Ascending aorta (tissue), 2 donors: Measurements from ENCODE around the gene HDAC11. TPM values are rescaled to one million over a fixed set of nuclear protein-coding genes. Genes with fewer than 3 reads are reported as not detected.

ENCODE experiments used
- DNase-seq, 2 donors: peaks; one replicate each; pipeline ENCODE4 v3.0.0-alpha.2; 2019; ENCODE audit warnings: low spot score in 2 of 2
- H3K27ac ChIP-seq, 2 donors: fragments of 200-600 bp; sonication (generic); one replicate each; pipeline ENCODE4 v1.5.1; 2016 to 2017; ENCODE audit warnings: mild to moderate bottlenecking in 1 of 2
- H3K27me3 ChIP-seq: fragments of 200-600 bp; sonication (generic); one replicate; pipeline ENCODE4 v1.5.1; 2017
- H3K36me3 ChIP-seq, 2 donors: fragments of 200-600 bp; sonication (generic); one replicate each; pipeline ENCODE4 v1.5.1; 2016
- H3K4me1 ChIP-seq, 2 donors: fragments of 200-600 bp; sonication (generic); one replicate each; pipeline ENCODE4 v1.5.1; 2016 to 2017; ENCODE audit warnings: mild to moderate bottlenecking in 1 of 2
- H3K4me3 ChIP-seq, 2 donors: fragments of 200-600 bp; sonication (generic); one replicate each; pipeline ENCODE4 v1.5.1; 2016 to 2017; ENCODE audit warnings: mild to moderate bottlenecking in 1 of 2
- H3K9me3 ChIP-seq, 2 donors: fragments of 200-600 bp; sonication (generic); one replicate each; pipeline ENCODE4 v1.5.1; 2016
- intact Hi-C: fragments of 100-400 bp; cut with DNase I; formaldehyde crosslinking; loops from one replicate; pipeline ENCODE4 v1.15.1; 2023
- total RNA-seq: library from RNA; depleted of rRNA; stranded (reverse); fragments of >200 nt; gene quantifications from one replicate; pipeline ENCODE4 v1.1.0, GENCODE V29; 2016
- TF ChIP-seq, protein P1 (sequence below), 3 experiments: fragments of 200-600 bp in 2 of 3; fragments of 450-650 bp in 1 of 3; sonication (generic) in 2 of 3; IDR thresholded peaks; one replicate each; pipeline ENCODE4 v1.5.1; 2016 to 2019; ENCODE audit warnings: antibody characterized with exemption in 3 of 3, mild to moderate bottlenecking in 1 of 3, moderate library complexity in 1 of 3

The HDAC11 gene
- total RNA-seq, 1 donor from 2014 or later = 15.8 TPM

DNA sequence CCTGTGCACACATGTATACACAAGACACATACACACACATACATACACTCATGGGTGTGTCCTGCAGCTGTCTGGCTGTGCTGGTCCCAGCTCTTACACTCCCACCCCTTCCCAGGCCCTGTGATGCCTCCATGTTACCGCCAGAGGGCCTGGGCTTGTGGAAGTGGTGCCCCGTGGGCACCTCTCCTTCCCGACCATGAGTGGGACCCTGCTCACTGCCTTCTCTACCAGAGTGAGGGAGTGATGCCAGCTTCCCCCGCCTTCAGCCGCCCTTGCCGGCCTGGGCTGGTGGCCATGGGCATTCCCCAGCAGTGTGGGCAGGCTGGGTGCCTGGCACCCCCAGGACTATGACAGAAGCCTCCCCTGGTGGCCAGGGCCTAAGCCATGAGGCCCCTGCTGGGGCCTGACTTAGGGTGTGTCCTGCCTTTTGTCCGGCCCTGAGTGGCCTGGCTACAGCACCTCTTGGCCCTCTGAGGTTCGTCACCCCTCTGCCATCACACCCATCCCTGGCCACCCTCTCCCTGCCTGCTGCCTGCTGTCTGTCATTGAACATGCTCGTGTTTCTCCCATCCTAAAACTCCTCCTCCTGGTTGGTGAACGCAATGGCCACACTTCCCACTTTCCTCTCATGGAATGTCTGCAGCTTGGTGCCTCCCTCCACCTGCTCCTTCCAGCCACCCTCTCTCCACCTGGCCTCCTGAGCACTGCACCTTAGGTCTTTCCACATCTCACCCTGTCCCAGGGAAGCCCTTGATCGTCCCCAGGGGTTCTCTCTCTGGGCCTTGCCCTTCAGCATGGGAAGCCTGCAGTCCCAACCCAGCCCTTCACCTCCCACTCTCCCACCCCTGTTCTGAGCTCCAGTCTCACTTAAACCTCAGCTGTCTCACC, 14.6 kb downstream of the HDAC11 start:
- no peak for DNase-seq
- H3K27ac ChIP-seq = no peak overlapping the region
- H3K36me3 ChIP-seq = peaks cover 0 to 13% of the 10 kb centered on the region in 2 donors
- intact Hi-C loops = loop anchor here (5.0 kb wide), 1 partner anchor 58 kb away; no protein-coding TSS in a partner anchor
- no peaks in the 10 kb centered on the region for H3K27me3 ChIP-seq
- TF ChIP-seq, protein P1, sequence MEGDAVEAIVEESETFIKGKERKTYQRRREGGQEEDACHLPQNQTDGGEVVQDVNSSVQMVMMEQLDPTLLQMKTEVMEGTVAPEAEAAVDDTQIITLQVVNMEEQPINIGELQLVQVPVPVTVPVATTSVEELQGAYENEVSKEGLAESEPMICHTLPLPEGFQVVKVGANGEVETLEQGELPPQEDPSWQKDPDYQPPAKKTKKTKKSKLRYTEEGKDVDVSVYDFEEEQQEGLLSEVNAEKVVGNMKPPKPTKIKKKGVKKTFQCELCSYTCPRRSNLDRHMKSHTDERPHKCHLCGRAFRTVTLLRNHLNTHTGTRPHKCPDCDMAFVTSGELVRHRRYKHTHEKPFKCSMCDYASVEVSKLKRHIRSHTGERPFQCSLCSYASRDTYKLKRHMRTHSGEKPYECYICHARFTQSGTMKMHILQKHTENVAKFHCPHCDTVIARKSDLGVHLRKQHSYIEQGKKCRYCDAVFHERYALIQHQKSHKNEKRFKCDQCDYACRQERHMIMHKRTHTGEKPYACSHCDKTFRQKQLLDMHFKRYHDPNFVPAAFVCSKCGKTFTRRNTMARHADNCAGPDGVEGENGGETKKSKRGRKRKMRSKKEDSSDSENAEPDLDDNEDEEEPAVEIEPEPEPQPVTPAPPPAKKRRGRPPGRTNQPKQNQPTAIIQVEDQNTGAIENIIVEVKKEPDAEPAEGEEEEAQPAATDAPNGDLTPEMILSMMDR (IDR thresholded peaks at IDR 0.05) = peak; percentile 21 to 51 (median 28)
- no peaks in the 10 kb centered on the region for H3K9me3 ChIP-seq
- no peak overlapping the region for H3K4me3 ChIP-seq
- H3K4me1 ChIP-seq = no peaks in the 10 kb centered on the region

DNA sequence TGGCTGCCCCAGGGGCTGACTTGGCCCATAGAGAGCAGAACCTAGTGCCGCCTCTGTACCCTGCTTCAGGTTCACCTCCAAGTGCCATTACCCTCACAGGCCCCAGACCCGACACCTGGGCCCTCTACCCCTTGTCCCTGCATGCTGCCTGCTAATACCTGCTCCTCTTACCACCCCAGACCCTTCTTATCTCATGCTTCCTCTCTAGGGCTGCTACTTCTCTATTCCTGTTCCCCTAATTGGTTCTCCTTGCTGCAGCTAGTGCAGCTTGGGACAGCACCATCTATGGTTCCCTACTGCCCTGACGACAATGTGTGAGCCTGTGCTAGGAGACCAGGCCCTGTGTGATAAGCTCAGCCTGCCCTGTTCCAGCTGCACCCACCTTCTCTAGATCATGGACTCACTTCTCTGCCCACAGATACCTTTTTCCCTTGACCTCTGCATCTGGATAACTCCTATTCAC, 15.3 kb downstream of the HDAC11 start:
- TF ChIP-seq, protein P1 (IDR thresholded peaks at IDR 0.05) = no peak
- Histone ChIP-seq H3K4me3 (no peak overlapping the region), H3K9me3 (no peaks in the 10 kb centered on the region), H3K27ac (no peak overlapping the region), H3K27me3 (no peaks in the 10 kb centered on the region), H3K36me3 (peaks cover 0 to 10% of the 10 kb centered on the region in 2 donors), H3K4me1 (no peaks in the 10 kb centered on the region)
- intact Hi-C loops = loop anchor here (5.0 kb wide), 1 partner anchor 57 kb away; no protein-coding TSS in a partner anchor
- DNase-seq = no peak

DNA sequence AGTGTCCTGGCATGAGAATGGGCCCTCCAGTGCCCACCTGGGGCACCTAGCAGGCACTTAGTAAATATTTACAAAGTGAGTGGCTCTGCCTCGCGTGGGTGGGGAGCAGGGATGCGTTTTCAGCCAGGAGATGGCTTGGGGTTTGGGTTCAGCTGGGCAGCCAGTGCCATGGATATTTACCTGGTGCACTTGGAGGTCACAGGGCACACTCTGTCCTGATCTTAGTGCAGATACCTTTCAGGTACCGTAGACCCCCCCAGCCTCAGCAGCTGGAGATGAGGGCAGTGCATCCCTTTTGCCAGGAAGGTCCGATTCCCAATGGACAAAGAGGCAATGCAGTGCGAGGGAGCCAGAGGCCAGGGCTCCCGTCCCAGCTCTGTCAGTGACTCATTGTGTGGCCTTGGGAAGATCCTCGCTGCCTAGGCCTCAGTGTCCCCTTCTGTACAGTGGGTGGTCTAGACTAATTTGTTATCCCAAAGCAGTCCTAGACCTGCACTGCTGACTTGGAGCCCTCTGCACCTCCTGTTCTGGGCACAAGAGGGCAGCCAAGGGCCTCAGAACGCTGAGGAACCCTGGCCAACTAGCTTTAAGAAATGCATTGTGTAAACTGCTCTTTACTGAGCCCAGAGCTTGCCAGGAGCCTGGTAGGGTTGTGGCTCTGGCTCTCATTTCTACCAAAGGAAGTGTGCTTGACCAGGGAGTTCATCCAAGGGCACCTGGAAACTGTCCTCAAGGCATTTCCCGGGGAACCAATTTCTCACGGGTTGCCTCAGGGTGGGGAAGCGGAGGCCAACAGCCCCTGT, 16.0 kb downstream of the HDAC11 start:
- Histone ChIP-seq H3K27ac (no peak overlapping the region), H3K9me3 (no peaks in the 10 kb centered on the region), H3K4me3 (no peak overlapping the region), H3K36me3 (peaks cover 0 to 10% of the 10 kb centered on the region in 2 donors), H3K27me3 (no peaks in the 10 kb centered on the region), H3K4me1 (no peaks in the 10 kb centered on the region)
- TF ChIP-seq, protein P1 (IDR thresholded peaks at IDR 0.05) = peak; percentile 86 to 96 (median 89)
- intact Hi-C loops = loop anchor here (1.0 to 5.0 kb wide), 2 partner anchors 56 to 152 kb away; no protein-coding TSS in a partner anchor
- peak in 1 of 2 donors; percentile 89 for DNase-seq

DNA sequence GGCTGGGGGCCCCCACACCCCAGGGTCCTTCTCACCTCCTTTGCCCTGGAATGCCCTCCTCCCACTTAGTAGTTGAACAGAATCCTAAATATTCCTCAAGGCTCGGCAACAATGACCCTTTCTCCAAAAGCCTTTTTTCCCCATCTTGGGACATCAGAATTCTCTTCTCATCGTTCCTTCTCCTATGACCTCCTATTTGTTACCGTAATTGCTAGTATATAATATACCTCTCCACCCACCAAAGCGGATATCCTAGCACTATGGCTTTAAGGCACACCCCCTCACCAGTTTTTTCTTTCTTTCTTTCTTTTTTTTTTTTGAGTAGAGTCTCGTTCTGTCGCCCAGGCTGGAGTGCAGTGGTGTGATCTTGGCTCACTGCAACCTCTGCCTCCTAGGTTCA, 16.8 kb downstream of the HDAC11 start:
- peaks cover 0 to 10% of the 10 kb centered on the region in 2 donors for H3K36me3 ChIP-seq
- intact Hi-C loops = loop anchor here (1.0 to 5.0 kb wide), 2 partner anchors 55 to 151 kb away; no protein-coding TSS in a partner anchor
- no peaks in the 10 kb centered on the region for H3K27me3 ChIP-seq
- no peaks in the 10 kb centered on the region for H3K4me1 ChIP-seq
- no peaks in the 10 kb centered on the region for H3K9me3 ChIP-seq
- TF ChIP-seq, protein P1 (IDR thresholded peaks at IDR 0.05) = no peak
- H3K27ac ChIP-seq = no peak overlapping the region
- no peak overlapping the region for H3K4me3 ChIP-seq
- no peak for DNase-seq

DNA sequence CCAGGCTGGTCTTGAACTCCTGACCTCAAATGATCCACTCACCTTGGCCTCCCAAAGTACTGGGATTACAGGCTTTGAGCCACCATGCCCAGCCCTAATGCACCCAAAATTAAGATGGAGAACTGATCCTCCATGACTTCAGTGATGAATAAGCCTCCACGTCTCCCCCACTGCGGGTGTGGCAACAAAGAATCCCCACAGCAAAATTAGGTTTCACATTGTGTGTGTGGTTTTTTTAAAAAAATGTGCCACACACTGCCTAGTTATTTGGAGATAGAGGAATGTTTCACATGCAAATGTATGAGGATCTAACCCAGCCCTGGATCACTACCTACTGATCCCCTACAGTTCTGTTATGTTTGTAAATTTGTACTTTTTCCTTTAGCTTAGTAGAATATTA, 17.3 kb downstream of the HDAC11 start:
- Histone ChIP-seq H3K27me3 (no peaks in the 10 kb centered on the region), H3K9me3 (no peaks in the 10 kb centered on the region), H3K4me3 (no peak overlapping the region), H3K4me1 (no peaks in the 10 kb centered on the region), H3K27ac (no peak overlapping the region), H3K36me3 (peaks cover 0 to 10% of the 10 kb centered on the region in 2 donors)
- TF ChIP-seq, protein P1 (IDR thresholded peaks at IDR 0.05) = no peak
- intact Hi-C loops = loop anchor here (5.0 kb wide), 1 partner anchor 55 kb away; no protein-coding TSS in a partner anchor
- no peak for DNase-seq
